Esophagus muscularis mucosa (tissue), 4 donors: Measurements from ENCODE around the gene BATF3. TPM values are rescaled to one million over a fixed set of nuclear protein-coding genes. Genes with fewer than 3 reads are reported as not detected.
"Not testable (repeated sequence)": the region's sequence is repeated elsewhere in the genome, so short reads cannot be mapped to it uniquely, and the experiment has no call there.

Source experiments
- DNase-seq: peaks from one replicate; pipeline ENCODE4 v3.0.0-alpha.2; 2017; ENCODE audit errors: extremely low spot score
- H3K27ac ChIP-seq, 4 donors: fragments of 200-600 bp; sonication (generic); replicated peaks in 1 of 4; 1 replicate in 3 of 4; 2 replicates in 1 of 4; pipeline ENCODE4 v1.5.1; 2016 to 2019; ENCODE audit warnings: mild to moderate bottlenecking in 1 of 4
- H3K27me3 ChIP-seq, 4 donors: fragments of 200-600 bp; sonication (generic); one replicate each; pipeline versions ENCODE4 v1.5.1 to v1.6.0; 2016 to 2019
- H3K36me3 ChIP-seq, 4 donors: fragments of 200-600 bp; sonication (generic); one replicate each; pipeline ENCODE4 v1.5.1; 2016 to 2019
- H3K4me1 ChIP-seq, 4 donors: fragments of 200-600 bp; sonication (generic); one replicate each; pipeline ENCODE4 v1.5.1; 2016 to 2019
- H3K4me3 ChIP-seq, 4 donors: fragments of 200-600 bp; sonication (generic); 1 replicate in 2 of 4; 2 replicates in 2 of 4; pipeline ENCODE4 v1.5.1; 2016 to 2019; ENCODE audit warnings: mild to moderate bottlenecking in 4 of 4, moderate library complexity in 1 of 4
- H3K9me3 ChIP-seq, 4 donors: fragments of 200-600 bp; sonication (generic); 1 replicate in 3 of 4; 2 replicates in 1 of 4; pipeline ENCODE4 v1.5.1; 2016 to 2019
- EP300 ChIP-seq: sonication (generic); formaldehyde crosslinking; IDR thresholded peaks from one replicate; pipeline ENCODE4 v1.6.1; 2017; ENCODE audit warnings: antibody characterized with exemption
- POLR2A ChIP-seq: fragments of 450-650 bp; IDR thresholded peaks from one replicate; pipeline ENCODE4 v1.6.1; 2017; ENCODE audit warnings: antibody characterized with exemption, moderate library complexity, mild to moderate bottlenecking, low read depth
- POLR2AphosphoS5 ChIP-seq, 2 donors: sonication (generic); formaldehyde crosslinking; IDR thresholded peaks; one replicate each; pipeline ENCODE4 v1.6.1; 2017; ENCODE audit warnings: antibody characterized with exemption in 2 of 2
- WGBS: methylation state at CpG from one replicate; pipeline ENCODE4 v1.1.5; 2018; 5-methylcytosine and 5-hydroxymethylcytosine counted together
- intact Hi-C: fragments of 100-400 bp; cut with DNase I; formaldehyde crosslinking; loops from one replicate; pipeline ENCODE4 v1.15.1; 2023
- total RNA-seq, 4 donors: library from RNA; depleted of rRNA; stranded (reverse); fragments of >200 nt; gene quantifications; one replicate each; pipeline versions ENCODE4 v1.1.0 to v1.2.1, GENCODE V29; 2016
- TF ChIP-seq, protein P1 (sequence below), 3 experiments: fragments of 200-600 bp in 2 of 3; fragments of 450-650 bp in 1 of 3; sonication (generic) in 2 of 3; IDR thresholded peaks; one replicate each; pipeline ENCODE4 v1.5.1; 2017 to 2019; ENCODE audit warnings: antibody characterized with exemption in 3 of 3, mild to moderate bottlenecking in 2 of 3, moderate library complexity in 1 of 3

BATF3 gene
- total RNA-seq, 4 donors from 2014 or later, result 2.1 to 8.1 (median 5.9) TPM

DNA sequence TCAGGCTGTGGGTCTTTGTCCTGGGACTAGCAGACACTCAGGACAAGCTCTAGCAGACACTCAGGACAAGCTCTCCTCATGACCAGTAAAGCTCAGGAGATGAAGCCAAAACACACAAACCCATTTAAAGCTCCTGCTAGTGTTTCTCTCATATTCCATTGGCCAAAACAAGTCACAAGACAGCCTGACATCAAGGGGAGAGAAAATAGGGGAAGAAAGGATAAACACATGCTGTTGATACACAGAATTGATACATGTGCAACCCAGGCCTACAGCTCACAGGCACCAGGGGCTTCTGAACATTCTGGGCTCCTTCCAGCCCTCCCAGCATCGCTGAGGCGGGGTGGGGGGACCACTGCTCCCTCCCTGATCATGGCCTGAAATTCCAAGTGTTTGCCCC is 55.8 kb downstream of the BATF3 start:
- intact Hi-C loops, result no loop called here
- H3K36me3 ChIP-seq, result no peaks in the 10 kb centered on the region
- WGBS, result 80% methylated on average over 1 of the region's 2 CpGs
- H3K27me3 ChIP-seq, result no peaks in the 10 kb centered on the region
- H3K27ac ChIP-seq, result no peak overlapping the region
- peaks cover 0 to 5% (median 2%) of the 10 kb centered on the region in 4 donors for H3K4me1 ChIP-seq
- no peak overlapping the region for H3K4me3 ChIP-seq
- peaks cover 0 to 6% (median 2%) of the 10 kb centered on the region in 4 donors for H3K9me3 ChIP-seq
- DNase-seq, result no peak
- TF ChIP-seq POLR2AphosphoS5 (IDR thresholded peaks at IDR 0.05) (no peak), POLR2A (no peak), EP300 (no peak)
- TF ChIP-seq, protein P1, sequence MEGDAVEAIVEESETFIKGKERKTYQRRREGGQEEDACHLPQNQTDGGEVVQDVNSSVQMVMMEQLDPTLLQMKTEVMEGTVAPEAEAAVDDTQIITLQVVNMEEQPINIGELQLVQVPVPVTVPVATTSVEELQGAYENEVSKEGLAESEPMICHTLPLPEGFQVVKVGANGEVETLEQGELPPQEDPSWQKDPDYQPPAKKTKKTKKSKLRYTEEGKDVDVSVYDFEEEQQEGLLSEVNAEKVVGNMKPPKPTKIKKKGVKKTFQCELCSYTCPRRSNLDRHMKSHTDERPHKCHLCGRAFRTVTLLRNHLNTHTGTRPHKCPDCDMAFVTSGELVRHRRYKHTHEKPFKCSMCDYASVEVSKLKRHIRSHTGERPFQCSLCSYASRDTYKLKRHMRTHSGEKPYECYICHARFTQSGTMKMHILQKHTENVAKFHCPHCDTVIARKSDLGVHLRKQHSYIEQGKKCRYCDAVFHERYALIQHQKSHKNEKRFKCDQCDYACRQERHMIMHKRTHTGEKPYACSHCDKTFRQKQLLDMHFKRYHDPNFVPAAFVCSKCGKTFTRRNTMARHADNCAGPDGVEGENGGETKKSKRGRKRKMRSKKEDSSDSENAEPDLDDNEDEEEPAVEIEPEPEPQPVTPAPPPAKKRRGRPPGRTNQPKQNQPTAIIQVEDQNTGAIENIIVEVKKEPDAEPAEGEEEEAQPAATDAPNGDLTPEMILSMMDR (IDR thresholded peaks at IDR 0.05), result no peak

DNA sequence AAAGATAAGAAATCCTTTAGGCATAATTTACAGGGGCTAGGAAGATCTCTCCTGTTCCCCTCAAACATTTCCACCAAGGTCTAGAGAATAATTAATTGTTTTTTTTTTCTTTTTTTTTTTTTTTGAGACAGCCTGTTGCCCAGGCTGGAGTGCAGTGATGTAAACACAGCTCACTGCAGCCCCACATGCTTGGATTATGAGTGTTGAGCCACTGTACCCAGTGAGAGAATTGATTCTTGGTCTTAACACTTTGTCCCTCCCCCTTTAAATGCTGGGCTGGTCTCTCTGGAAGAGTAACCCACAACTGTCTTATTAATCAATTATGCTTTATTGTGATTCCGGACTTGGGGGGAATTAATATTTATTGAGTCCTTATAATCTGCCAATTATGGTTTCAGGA is 57.7 kb downstream of the BATF3 start:
- Histone ChIP-seq H3K9me3 (peaks cover 0 to 6% (median 2%) of the 10 kb centered on the region in 4 donors), H3K36me3 (no peaks in the 10 kb centered on the region), H3K27me3 (no peaks in the 10 kb centered on the region), H3K4me1 (peaks cover 3 to 17% (median 12%) of the 10 kb centered on the region in 4 donors), H3K27ac (no peak overlapping the region), H3K4me3 (no peak overlapping the region)
- no peak for DNase-seq
- TF ChIP-seq EP300, result no peak
- no peak for TF ChIP-seq POLR2A
- no peak for TF ChIP-seq POLR2AphosphoS5 (IDR thresholded peaks at IDR 0.05)
- TF ChIP-seq, protein P1 (IDR thresholded peaks at IDR 0.05), result no peak
- 56% methylated on average over 1 of the region's 1 CpG for WGBS
- intact Hi-C loops, result no loop called here

DNA sequence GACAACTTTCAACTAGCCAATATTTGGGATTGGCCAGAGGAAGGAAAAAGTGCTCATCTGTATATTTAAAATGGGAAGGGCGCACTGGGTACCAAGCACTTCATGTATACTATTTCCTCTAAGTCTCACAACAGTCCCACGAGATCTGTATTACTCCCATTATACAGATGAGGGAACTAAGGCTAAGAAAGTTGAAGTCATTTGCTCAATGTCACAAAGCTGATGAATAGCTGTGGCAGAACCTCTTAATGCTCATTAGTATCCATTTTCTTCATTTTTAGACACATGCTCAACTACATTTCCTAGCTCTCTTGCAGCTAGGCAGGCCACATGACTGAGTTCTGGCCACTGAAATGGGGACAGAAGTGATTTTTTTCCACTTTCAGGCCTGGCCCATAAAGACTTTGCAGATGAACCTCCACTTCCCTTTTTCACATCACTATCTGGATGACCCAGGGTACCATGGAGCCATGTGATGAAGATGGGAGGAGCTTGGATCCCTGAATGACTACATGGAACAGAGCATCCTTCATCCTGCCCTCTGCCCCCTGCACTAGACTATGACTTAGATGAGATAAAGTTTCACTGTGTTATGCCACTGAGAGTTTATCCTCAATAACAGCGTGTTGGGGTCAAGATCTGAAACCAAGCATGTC is 59.3 kb downstream of the BATF3 start:
- H3K4me3 ChIP-seq, result no peak overlapping the region
- H3K36me3 ChIP-seq, result no peaks in the 10 kb centered on the region
- TF ChIP-seq POLR2AphosphoS5 (IDR thresholded peaks at IDR 0.05) (no peak), POLR2A (no peak), EP300 (no peak)
- TF ChIP-seq, protein P1 (IDR thresholded peaks at IDR 0.05), result no peak
- DNase-seq, result no peak
- intact Hi-C loops, result no loop called here
- H3K27ac ChIP-seq, result no peak overlapping the region
- H3K9me3 ChIP-seq, result peaks cover 0 to 6% (median 2%) of the 10 kb centered on the region in 4 donors
- no peaks in the 10 kb centered on the region for H3K27me3 ChIP-seq
- H3K4me1 ChIP-seq, result peaks cover 20 to 33% (median 25%) of the 10 kb centered on the region in 4 donors
- WGBS, result 97% methylated on average over 3 of the region's 3 CpGs

DNA sequence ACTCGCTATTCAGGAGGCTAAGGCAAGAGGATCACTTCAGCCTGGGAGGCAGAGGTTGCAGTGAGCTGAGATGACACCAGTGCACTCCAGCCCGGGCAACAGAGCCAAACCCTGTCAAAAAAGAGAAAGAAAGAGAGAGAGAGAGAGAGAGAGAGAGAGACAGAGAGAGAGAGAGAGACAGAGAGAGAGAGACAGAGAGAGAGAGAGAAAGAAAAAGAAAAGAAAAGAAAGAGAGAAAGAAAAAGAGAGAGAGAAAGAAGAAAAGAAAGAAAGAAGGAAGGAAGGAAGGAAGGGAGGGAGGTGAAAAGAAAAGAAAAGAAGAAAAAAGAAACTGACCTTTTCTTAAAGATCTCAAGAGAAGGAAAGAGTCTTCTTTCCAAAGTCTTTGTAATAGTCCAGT is 60.1 kb downstream of the BATF3 start:
- H3K4me1 ChIP-seq, result peaks cover 21 to 38% (median 26%) of the 10 kb centered on the region in 4 donors

DNA sequence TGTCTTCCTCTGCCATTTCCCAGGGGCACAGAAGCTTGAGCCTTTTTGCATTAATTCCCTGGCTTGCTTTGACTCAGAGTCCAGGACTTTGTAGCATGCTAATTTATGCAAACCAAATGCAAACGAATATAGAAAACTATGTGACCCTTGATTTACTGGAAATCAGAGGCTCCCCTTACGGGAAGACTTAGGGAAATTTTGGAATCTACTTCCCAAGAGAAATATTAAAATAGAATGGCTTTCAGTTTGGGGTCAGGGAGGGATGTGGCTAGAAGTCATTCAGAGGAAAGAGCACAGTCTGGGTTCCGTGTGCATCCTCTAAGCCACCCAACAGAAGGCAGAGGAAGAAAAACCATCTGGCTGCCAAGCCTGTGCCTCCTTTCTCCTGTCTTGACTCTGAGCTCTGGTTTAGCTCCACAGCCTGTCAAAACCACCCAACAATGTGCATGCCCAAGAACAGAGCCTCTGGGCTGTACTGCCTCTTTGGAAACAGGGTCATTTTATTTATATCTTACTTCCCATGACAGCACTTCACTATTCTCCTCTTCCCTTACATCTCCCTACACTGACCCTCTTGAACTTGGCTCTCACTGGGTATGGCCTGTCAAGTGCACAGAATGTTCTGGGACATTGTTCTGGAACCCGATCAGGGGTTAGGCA is 61.0 kb downstream of the BATF3 start:
- H3K4me3 ChIP-seq, result peak overlapping the region in 2 of 4 donors; percentile 23 to 36
- intact Hi-C loops, result no loop called here

More for the DNA sequence above, 60.1 kb downstream of the BATF3 start:
- peak overlapping the region in 2 of 4 donors; percentile 9 to 56 for H3K27ac ChIP-seq
- H3K27me3 ChIP-seq, H3K36me3 ChIP-seq, H3K4me3 ChIP-seq, H3K9me3 ChIP-seq, intact Hi-C loops, DNase-seq: not testable (repeated sequence)
- WGBS, result 79% methylated on average over 2 of the region's 2 CpGs

More for the DNA sequence above, 61.0 kb downstream of the BATF3 start:
- peak in 1 of 2 donors; percentile 29 for TF ChIP-seq POLR2AphosphoS5 (IDR thresholded peaks at IDR 0.05)
- TF ChIP-seq, protein P1 (IDR thresholded peaks at IDR 0.05), result no peak
- no peaks in the 10 kb centered on the region for H3K27me3 ChIP-seq
- WGBS, result 60% methylated on average over 4 of the region's 4 CpGs
- H3K27ac ChIP-seq, result peak overlapping the region in 3 of 4 donors; percentile 45 to 70 (median 64)
- H3K9me3 ChIP-seq, result peaks cover 0 to 12% (median 2%) of the 10 kb centered on the region in 4 donors
- H3K36me3 ChIP-seq, result no peaks in the 10 kb centered on the region
- no peak for DNase-seq
- H3K4me1 ChIP-seq, result peaks cover 21 to 38% (median 26%) of the 10 kb centered on the region in 4 donors
